ENCODE results near the gene PLA2G6. TPM values are rescaled to one million over a fixed set of nuclear protein-coding genes. Genes with fewer than 3 reads are reported as not detected.
"Not testable (repeated sequence)": the region's sequence is repeated elsewhere in the genome, so short reads cannot be mapped to it uniquely, and the experiment has no call there.

The PLA2G6 gene
- total RNA-seq, 1 experiment from 2014 or later: 6.0 TPM

GRCh38 chr22:38120359-38121110 lies 61.1 kb downstream of the PLA2G6 start:
- TF ChIP-seq EZH2phosphoT487 (IDR thresholded peaks at IDR 0.05; ENCODE audit: borderline replicate concordance, low read length) (no peak), EZH2 (IDR thresholded peaks at IDR 0.05; ENCODE audit: low read length, unreplicated experiment) (no peak)
- TF ChIP-seq, protein P1, sequence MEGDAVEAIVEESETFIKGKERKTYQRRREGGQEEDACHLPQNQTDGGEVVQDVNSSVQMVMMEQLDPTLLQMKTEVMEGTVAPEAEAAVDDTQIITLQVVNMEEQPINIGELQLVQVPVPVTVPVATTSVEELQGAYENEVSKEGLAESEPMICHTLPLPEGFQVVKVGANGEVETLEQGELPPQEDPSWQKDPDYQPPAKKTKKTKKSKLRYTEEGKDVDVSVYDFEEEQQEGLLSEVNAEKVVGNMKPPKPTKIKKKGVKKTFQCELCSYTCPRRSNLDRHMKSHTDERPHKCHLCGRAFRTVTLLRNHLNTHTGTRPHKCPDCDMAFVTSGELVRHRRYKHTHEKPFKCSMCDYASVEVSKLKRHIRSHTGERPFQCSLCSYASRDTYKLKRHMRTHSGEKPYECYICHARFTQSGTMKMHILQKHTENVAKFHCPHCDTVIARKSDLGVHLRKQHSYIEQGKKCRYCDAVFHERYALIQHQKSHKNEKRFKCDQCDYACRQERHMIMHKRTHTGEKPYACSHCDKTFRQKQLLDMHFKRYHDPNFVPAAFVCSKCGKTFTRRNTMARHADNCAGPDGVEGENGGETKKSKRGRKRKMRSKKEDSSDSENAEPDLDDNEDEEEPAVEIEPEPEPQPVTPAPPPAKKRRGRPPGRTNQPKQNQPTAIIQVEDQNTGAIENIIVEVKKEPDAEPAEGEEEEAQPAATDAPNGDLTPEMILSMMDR (conservative IDR thresholded peaks at IDR 0.05; ENCODE audit: low read depth, low read length): no peak
- Histone ChIP-seq H3K27me3 (ENCODE audit: low read length) (no peaks in the 10 kb centered on the region), H4K20me1 (ENCODE audit: low read length) (no peaks in the 10 kb centered on the region), H3K36me3 (ENCODE audit: low read depth, low read length) (no peaks in the 10 kb centered on the region), H3K4me3 (ENCODE audit: low read length) (no peak overlapping the region), H3K9ac (ENCODE audit: low read length) (no peak overlapping the region), H3K79me2 (ENCODE audit: low read length) (no peaks in the 10 kb centered on the region), H3K9me3 (ENCODE audit: low read length) (no peaks in the 10 kb centered on the region), H3K4me1 (ENCODE audit: insufficient read depth, low read length) (no peaks in the 10 kb centered on the region), H3K4me2 (ENCODE audit: low read length) (no peak overlapping the region), H3K27ac (ENCODE audit: low read length) (no peak overlapping the region), H2AFZ (ENCODE audit: low read length) (no peak overlapping the region), H3K9me2 (replicated peaks; ENCODE audit: low read length) (no peaks in the 10 kb centered on the region), H3F3A (ENCODE audit: low read length, unreplicated experiment) (no peaks in the 10 kb centered on the region)
- intact Hi-C loops (cut with micrococcal nuclease): no loop called here
- CTCF ChIA-PET: no interaction called here
- BruUV-seq (replicated peaks): no TSS peak
- no peak for ATAC-seq
- POLR2A ChIA-PET (ENCODE audit: unreplicated experiment): no interaction called here
- no peak for DNase-seq

DNA sequence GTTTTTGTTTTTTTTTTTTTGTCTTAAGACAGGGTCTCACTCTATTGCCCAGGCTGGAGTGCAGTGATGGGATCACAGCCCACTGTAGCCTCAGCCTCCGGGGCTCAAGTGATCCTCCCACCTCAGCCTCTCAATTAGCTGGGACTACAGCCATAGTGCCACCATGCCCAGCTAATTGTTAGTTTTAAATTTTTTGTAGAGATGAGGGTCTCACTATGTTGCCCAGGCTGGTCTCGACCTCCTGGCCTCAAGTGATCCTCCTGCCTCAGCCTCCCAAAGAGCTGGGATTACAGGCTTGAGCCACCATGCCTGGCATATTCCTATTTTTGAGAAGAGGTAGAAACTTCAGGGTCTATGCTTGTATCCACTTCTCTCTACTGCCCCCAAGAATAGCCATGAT lies 62.9 kb downstream of the PLA2G6 start:
- H2AFZ ChIP-seq (ENCODE audit: low read length); H3K27ac ChIP-seq (ENCODE audit: low read length); H3K4me3 ChIP-seq (ENCODE audit: low read length); BruUV-seq (replicated peaks); POLR2A ChIA-PET (ENCODE audit: unreplicated experiment); H3K9ac ChIP-seq (ENCODE audit: low read length); H3K4me1 ChIP-seq (ENCODE audit: insufficient read depth, low read length); H4K20me1 ChIP-seq (ENCODE audit: low read length); H3K79me2 ChIP-seq (ENCODE audit: low read length); ATAC-seq; H3F3A ChIP-seq (ENCODE audit: low read length, unreplicated experiment); CTCF ChIA-PET; H3K9me3 ChIP-seq (ENCODE audit: low read length); DNase-seq; H3K4me2 ChIP-seq (ENCODE audit: low read length); H3K36me3 ChIP-seq (ENCODE audit: low read depth, low read length); H3K9me2 ChIP-seq (replicated peaks; ENCODE audit: low read length); H3K27me3 ChIP-seq (ENCODE audit: low read length): not testable (repeated sequence)
- intact Hi-C loops (cut with micrococcal nuclease): loop anchor here (10.0 kb wide), 1 partner anchor 96 kb away; no protein-coding TSS in a partner anchor

DNA sequence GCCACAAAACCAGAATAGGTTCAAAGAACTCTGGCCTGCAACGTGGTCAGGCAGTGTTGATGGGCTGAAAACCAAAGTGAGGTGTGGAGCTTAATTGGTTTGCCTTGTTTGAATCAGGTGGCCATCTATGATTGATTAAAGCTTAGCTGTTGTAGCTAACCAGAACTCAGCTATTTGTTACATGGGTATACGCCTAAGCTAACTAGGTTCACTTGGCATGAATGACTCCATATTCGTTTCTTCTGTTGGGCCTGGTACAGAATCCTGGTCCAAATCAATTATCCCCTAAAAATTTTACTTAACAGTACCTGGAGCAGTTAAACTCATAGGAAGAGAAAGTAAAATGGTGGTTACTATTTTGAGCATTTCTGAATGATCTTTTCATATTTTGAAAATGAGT lies 63.4 kb downstream of the PLA2G6 start:
- no peak for DNase-seq
- CTCF ChIA-PET: no interaction called here

DNA sequence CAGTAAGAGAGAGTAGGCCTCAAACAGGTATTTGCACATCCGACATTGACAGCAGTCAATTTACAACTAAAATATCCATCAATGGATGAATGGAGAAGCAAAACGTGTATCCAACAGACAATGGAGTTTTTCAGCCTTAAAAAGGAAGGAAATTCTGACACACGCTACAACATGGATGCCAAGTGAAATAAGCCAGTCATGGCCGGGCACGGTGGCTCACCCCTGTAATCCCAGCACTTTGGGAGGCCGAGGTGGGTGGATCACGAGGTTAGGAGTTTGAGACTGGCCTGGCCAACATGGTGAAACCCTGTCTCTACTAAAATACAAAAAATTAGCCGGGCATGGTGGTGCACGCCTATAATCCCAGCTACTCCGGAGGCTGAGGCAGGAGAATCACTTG lies 64.1 kb downstream of the PLA2G6 start:
- H3K4me2 ChIP-seq (ENCODE audit: low read length); H3K9me3 ChIP-seq (ENCODE audit: low read length); H3K36me3 ChIP-seq (ENCODE audit: low read depth, low read length); DNase-seq; BruUV-seq (replicated peaks); H3F3A ChIP-seq (ENCODE audit: low read length, unreplicated experiment); H3K4me3 ChIP-seq (ENCODE audit: low read length); H3K27ac ChIP-seq (ENCODE audit: low read length); H3K79me2 ChIP-seq (ENCODE audit: low read length); H3K9me2 ChIP-seq (replicated peaks; ENCODE audit: low read length); POLR2A ChIA-PET (ENCODE audit: unreplicated experiment); H4K20me1 ChIP-seq (ENCODE audit: low read length); H3K27me3 ChIP-seq (ENCODE audit: low read length); CTCF ChIA-PET; H3K4me1 ChIP-seq (ENCODE audit: insufficient read depth, low read length); H3K9ac ChIP-seq (ENCODE audit: low read length); H2AFZ ChIP-seq (ENCODE audit: low read length); ATAC-seq: not testable (repeated sequence)
- intact Hi-C loops (cut with micrococcal nuclease): loop anchor here (10.0 kb wide), 1 partner anchor 97 kb away; no protein-coding TSS in a partner anchor

More for the DNA sequence above, 63.4 kb downstream of the PLA2G6 start:
- H3F3A ChIP-seq (ENCODE audit: low read length, unreplicated experiment): no peaks in the 10 kb centered on the region
- H3K9ac ChIP-seq (ENCODE audit: low read length): no peak overlapping the region
- H3K36me3 ChIP-seq (ENCODE audit: low read depth, low read length): no peaks in the 10 kb centered on the region
- no peaks in the 10 kb centered on the region for H3K79me2 ChIP-seq (ENCODE audit: low read length)
- TF ChIP-seq, protein P1 (conservative IDR thresholded peaks at IDR 0.05; ENCODE audit: low read depth, low read length): no peak
- TF ChIP-seq EZH2phosphoT487 (IDR thresholded peaks at IDR 0.05; ENCODE audit: borderline replicate concordance, low read length) (no peak), EZH2 (IDR thresholded peaks at IDR 0.05; ENCODE audit: low read length, unreplicated experiment) (no peak)
- H3K4me3 ChIP-seq (ENCODE audit: low read length): no peak overlapping the region
- no peaks in the 10 kb centered on the region for H3K9me2 ChIP-seq (replicated peaks; ENCODE audit: low read length)
- no peaks in the 10 kb centered on the region for H3K9me3 ChIP-seq (ENCODE audit: low read length)
- no peaks in the 10 kb centered on the region for H3K27me3 ChIP-seq (ENCODE audit: low read length)
- H3K27ac ChIP-seq (ENCODE audit: low read length): no peak overlapping the region
- no peaks in the 10 kb centered on the region for H4K20me1 ChIP-seq (ENCODE audit: low read length)
- no peak overlapping the region for H2AFZ ChIP-seq (ENCODE audit: low read length)
- POLR2A ChIA-PET (ENCODE audit: unreplicated experiment): no interaction called here
- no peak overlapping the region for H3K4me2 ChIP-seq (ENCODE audit: low read length)
- H3K4me1 ChIP-seq (ENCODE audit: insufficient read depth, low read length): no peaks in the 10 kb centered on the region; the same call in 1 of the 2 replicates
- no peak for ATAC-seq
- intact Hi-C loops (cut with micrococcal nuclease): loop anchor here (10.0 kb wide), 1 partner anchor 97 kb away; no protein-coding TSS in a partner anchor
- BruUV-seq (replicated peaks): no TSS peak

Measured in PC-3 (cell line).